GM19438 (cell line): ENCODE measurements around the gene TSPAN17.
"Not testable (repeated sequence)": the region's sequence is repeated elsewhere in the genome, so short reads cannot be mapped to it uniquely, and the experiment has no call there.

Experiments
- ATAC-seq: cut with Tn5 transposase; IDR thresholded peaks from one replicate; pipeline ENCODE4 v1.9.1; 2021; ENCODE audit warnings: low read depth; ENCODE audit not compliant: unreplicated experiment

The TSPAN17 gene

DNA sequence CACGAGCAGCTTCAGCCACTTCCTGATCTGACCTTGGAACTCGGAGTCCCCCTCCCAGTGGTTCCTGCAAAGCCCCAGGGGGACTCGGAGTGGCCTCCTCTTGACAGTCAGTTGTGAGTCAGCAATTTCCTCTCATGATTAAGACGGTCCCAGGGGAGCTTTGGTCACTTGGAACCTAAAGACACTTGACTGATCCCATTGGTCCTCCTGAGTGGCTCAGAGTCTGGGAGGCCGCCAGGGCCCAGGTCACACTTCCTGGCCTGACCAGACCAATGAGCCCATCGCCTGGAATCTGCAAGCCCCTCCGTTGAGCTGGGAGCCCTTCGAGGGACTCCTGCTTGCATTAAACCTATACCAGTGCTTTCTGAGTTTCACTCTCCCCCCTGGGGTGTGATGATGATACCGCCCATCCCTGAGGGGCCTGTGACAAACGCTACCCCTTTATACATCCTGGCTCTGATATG lies 29.1 kb downstream of the TSPAN17 start:
- peak; percentile 81 for ATAC-seq

DNA sequence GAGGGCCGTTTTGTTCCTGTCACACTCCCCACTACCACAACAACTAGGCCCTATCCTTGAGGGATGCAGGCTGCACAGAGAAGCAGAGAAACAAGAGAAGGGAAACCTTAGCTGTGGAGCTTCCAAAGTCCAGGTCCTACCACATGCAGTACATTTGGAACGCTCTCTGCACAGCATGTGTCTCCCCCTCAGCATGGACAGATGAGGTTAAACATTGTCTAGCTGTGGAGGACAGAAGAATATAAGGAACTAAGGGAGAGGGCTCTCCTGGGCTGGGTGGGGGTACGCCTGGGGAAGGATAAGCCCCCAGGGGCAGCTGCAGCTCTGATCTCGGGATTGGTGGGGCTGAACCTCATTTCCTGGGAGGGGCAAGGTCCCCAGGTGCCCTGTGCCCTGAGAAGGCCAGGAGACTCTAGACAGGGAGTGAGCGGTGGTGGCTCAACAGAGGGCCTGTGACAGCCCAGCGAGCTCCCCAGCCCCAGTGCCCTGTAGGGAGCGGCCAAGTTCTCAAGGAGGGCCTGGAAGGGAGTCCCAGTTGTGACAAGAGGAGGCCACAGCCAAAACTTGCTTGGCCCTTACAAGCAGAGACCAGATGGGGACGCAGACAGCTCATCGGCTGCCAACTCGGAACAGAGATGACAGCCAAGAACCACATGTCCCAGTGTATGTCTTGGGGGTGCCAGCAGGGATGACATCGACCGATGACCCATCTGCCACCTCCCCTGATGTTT lies 30.1 kb downstream of the TSPAN17 start:
- no peak for ATAC-seq

DNA sequence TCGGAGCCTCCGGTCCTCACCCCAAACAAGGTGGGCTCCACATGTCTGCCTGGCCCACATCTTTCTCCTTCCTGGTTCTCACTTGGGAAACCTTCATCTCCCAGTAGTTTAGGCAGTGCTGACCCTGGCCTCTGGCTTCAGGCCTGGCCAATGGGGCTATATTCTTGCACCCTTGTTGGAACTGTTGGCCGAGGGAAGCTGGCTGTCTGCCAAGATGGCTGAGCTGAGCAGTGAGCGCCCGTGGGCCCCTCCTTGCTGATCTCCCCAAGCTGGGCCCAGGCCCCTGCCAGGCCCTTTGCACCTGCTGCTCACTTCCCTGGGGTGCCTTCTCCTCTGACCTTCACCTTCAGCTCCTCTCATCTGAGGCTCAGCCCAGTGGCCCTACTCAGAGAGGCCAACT lies 31.3 kb downstream of the TSPAN17 start:
- ATAC-seq = no peak

DNA sequence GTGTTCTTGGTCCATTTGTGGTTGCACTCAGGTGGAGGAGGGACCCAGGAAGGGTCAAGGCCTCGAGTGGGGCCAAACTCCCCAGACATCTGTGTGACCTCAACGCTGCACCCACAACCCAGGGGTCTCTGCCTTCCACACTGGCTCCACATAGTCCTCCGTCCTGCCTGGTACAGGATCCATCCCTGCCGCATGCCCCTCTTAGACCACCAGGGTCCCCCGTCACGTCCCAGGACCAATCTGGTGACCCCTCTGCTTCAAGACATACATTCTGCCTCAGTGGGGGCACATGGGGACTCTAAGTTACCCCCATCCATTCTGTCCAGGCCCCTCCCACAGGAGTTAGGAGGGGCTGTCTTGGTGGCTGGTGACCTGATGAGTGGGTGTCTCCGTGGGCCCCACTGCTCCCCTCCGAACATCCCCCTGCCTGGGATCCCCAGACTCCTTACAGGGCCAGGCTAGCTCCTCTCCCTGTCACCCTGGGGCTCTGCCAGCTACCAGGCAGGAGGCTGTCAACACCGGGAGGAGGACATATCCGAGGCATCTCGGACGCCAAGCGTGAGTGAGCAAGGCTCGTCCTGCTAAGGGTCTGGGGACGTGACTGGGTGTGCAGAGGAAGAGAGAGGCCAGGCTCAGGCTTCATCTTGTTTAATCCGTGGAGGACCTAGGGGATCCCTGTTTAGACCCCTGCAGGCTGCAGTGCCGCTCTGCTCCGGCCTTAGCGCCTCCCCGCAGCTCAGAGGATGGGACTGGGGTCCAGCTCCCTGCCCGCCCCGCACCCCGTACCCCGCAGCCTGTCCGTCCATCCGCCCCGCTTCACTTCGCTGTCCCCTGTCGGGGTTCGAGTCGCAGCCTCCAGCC lies 32.3 kb downstream of the TSPAN17 start:
- no peak for ATAC-seq

DNA sequence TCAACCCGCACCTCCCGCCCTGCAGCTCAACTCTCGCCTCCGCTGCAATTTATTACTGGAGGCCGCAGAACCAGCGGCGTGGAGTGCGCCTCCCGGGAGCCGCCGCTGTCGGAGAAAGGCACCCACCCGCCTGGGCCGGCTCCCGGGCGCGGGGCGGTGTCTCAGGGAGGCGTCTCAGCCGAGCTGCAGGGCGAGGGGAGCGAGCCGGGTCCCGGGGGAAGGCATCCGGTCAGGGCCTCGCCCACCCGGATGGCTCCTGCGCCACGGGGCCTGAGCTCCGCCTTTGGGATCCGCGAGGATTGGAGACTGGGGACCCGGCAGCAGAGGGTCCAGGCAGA lies 32.9 kb downstream of the TSPAN17 start:
- ATAC-seq = no peak

DNA sequence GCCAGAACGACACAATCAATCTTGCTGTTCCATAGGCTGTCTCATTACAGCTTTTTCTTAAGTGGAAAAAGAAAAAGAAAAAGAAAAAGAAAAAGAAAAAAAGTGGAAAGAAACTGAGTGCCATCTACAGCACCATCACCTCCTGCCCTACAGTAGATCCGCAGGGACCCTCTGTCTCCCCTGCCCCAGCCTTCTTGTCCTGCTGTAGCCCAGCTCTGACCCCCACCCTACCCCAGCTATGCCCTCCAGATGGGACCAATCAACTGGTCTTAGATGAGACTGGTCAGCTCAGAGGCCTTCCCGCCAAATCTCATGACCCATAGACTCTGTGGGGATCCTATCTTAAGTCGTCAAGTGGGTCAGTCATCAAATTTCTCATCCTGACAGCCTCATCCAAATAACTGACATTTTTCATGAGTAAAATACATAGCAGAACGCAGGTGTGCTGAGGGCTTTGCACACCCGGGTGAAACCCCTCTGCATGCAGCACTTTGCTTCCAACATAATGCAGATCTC lies 34.8 kb downstream of the TSPAN17 start:
- ATAC-seq = no peak

DNA sequence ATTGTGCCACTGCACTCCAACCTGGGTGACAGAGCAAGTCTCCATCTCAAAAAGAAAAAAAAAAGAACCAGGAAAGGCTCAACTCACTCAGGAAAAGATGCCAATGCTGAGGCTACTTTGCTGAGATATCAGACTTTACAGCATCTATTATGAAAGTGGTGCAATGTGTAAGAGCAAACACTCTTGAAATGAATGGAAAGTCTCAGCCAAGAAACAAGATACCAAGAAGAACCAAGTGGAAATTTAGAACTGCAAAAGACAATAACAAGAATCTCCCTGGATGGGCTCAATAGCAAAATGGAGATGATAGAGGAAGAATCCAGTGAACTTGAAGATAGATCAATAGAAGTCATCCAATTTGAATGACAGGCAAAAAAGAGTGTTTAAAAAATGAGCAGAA lies 37.7 kb downstream of the TSPAN17 start:
- ATAC-seq = no peak

DNA sequence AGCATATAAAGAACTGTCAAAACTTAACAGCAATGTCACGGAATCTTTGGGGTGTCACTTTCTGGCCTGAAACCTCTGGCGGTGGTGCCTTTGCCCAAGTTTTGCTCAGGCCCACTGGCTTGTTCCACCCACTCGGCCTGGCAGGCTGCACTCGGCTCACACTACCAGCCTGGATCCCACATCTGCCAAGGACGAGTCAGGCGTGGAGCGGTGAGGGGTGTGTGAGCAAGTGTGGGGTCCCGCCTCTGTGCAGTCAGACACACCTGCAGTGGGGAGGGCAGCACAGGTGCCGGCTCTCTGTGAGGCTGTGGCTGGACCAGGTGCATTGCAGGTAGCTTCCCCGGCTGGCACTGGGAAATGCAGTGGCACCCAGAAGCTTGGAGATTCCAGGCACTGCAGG lies 40.0 kb downstream of the TSPAN17 start:
- ATAC-seq = no peak

DNA sequence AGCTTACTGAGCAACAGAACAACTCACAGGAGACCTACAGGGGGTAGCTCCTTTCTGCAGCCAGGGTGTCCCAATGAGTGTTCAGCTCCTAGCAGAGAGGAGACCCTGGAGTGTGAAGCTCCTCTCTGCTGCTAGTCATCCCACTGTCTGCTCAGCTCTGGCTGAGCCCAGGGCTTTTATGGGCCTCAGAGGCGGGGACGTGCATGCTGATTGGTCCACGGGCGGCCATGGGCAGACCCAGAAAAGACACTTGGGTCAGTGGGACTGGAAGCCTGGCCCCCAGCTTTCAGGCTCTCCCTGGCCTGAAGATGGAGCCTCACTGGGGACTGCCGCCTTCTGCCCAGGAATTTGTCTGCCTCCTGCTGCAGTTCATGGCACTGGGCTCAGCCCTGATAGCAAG lies 40.6 kb downstream of the TSPAN17 start:
- ATAC-seq = no peak

DNA sequence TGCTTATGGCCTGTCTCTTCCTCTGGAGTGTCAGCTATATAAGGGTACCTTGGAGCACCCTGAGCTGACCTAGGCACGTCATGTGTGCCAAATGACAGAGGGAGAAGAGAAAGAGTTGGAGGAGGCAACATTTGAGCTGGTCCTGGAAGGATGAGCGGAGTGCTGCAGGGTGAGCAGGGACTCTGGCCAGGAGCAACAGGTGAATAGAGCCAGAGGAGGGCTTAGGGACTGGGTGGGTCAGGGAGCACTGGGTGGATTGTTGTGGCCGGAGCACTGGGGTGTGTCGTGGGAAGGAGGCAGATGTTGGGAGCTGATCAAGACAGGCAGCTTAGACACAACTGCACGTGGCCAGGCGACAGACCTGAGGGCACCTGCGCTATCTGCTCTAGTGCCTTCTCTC lies 43.6 kb downstream of the TSPAN17 start:
- ATAC-seq = no peak

DNA sequence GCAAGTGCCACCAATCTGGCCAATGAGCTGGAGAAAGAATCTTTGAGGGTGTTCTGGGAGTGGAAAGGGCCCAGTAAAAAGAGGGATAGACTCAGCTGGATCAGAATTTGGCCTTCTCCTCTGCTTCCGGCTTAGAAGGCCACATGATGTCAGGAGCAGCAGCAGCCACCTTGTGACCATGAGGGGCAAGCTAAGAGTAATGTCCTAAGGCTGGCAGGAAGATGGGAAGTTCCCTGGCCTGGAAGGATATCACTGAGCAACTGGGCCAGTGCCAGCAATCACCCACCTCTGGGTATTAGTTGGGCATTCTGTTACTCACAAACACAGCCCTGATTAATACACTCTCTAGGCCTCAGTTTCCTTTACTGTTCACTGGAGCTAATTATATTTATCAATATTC lies 44.2 kb downstream of the TSPAN17 start:
- ATAC-seq = no peak

DNA sequence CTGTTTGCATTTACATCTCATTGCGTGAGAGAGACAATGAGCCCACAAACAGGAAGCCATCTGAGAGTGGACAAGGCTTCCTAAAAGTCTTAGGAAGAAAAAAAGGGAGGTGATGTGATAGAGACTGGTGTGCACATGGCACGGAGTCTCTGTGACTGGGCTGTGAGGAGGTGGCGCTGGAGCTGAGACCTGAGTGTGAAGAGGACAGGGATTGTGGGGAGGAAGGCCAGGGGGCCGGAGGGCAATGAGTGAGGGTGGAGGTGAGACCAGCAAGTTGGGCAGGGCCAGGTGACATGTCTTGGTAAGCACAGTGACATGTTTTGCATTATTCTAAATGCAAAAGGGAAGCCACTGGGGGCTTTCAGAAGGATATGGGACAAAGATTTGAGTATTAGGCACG lies 45.0 kb downstream of the TSPAN17 start:
- ATAC-seq = no peak

DNA sequence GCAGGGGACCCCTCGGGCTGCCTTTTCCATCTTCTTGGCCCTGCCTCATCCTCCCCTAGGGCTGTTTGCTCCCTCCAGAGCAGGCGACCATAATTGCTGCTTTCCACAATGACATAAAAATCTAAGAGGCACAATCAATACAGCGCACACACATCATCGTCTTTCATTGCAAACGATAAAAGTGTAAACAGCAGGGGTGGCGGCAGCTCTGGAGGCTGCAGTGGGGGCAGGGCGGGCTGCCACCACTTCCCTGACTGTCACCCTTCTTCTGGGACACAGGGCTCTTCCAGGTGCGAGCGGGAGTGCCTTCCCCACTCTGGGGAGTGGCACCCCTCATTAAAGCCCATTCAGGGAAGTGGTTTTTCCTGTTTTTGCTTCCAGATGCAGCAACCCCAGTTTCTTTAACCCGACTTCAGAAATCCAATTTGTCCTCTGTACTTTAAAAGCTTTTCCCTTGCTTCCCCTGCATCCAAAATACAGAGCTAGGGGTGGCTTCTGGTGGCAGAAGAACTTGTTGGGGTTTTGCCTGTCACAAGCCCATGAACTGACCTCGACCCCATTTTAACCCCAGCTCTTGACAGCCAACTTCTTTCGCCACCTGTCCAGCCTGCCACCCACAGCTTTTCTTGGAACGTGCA lies 45.7 kb downstream of the TSPAN17 start:
- no peak for ATAC-seq

DNA sequence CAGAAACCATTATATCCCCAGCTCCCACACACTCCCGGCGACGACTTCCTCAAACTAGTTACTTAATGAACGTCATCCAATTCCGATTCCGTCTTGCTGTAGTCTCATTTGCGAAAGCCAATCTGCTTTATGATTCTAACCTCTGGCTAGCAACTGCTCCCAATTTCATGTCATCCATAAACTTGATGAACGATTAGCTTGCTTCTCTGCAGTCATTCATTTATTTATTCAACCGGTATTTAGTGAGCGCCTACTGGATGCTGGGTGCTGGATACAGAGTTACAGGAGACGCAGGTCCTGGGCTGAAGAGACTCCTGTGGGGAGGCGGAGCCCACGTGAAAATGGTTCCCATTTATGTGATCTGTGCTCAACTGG lies 46.2 kb downstream of the TSPAN17 start:
- no peak for ATAC-seq

DNA sequence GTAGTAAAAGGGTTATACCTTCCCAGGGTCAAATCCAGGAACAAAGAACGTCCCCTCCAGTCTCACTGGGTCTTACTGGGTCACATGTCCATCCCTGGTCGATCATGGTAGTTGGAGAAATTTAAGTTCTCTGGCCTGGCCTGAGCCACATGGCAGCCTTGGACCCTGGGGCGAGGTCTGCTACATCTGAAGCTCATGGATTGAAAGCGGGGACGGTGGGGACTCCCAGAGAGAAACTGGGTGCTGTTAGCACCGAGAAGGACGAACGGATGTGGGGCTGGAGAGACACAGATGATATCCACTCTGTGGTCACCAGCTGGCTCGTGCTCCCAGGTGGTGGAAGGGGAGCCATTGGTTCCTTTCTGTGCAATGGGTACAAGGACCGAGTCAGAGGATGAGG lies 46.9 kb downstream of the TSPAN17 start:
- no peak for ATAC-seq

DNA sequence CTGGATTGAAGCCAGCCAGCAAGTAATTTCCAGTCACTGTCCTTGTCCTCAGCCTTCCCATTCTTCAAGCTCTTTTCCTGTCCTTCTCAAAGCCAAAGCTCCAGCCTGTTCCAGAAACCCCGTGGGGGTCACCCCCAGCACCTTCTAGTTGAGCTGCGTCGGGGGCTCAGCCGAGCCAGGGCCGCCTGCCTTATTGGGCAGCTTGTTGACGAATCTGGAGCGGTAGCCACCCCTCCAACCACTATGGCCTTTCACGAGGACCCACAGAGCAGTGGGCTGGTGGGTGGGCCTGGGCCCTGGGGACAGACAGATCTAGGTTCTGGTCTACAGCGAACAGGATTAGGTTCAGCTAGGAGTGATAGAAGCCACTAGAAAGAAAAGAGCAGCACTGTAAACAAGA lies 47.3 kb downstream of the TSPAN17 start:
- no peak for ATAC-seq

DNA sequence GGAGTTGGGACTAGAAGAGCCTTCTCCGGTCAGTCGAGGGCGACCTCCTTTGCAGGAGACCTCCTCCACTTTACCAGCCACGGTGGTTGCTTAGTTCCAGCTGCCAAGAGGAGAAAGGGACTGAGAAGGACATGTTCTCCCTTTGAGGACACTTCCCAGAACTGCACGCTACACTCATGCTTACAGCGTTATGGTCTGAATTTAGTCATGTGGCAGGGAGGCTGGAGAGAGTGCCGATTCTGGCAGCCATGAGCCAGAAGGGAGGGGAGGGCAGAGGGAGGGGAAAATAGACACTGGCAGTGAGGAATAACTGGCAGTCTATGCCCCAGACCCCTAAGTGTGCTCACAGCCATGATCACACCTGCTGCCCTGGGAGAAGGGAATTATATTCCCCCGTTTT lies 47.8 kb downstream of the TSPAN17 start:
- ATAC-seq = no peak

DNA sequence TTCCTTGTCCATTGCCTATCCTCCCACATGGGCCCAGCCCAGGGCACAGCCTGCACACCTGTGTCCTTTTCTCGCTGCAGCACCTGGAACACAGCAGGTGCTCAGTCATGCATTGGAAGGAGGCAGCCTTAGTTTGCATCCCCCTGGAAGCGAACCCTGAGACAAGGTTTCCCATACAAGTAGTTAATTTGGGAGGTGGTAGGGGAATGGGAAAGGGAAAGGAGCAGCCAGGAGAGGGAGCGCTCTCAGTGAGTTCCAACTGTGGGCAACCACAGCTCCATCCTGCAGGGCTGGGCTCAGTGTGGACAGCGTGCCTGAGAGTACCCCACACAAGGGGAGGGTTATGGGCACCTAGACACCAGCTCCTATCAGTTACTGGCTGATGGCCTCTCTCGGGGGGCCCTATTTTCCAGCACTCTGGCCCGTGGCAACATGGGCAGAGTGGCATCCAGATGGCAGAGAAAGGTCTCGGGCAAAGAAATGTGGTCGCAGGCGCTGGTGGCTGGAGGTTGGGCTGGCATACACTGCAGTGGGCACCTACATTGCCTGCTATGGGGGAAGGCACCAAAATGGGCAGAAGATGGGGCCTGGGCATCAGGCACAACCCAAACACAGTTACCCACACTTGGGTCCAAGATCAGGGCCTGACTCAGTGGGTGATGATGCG lies 50.1 kb downstream of the TSPAN17 start:
- no peak for ATAC-seq

DNA sequence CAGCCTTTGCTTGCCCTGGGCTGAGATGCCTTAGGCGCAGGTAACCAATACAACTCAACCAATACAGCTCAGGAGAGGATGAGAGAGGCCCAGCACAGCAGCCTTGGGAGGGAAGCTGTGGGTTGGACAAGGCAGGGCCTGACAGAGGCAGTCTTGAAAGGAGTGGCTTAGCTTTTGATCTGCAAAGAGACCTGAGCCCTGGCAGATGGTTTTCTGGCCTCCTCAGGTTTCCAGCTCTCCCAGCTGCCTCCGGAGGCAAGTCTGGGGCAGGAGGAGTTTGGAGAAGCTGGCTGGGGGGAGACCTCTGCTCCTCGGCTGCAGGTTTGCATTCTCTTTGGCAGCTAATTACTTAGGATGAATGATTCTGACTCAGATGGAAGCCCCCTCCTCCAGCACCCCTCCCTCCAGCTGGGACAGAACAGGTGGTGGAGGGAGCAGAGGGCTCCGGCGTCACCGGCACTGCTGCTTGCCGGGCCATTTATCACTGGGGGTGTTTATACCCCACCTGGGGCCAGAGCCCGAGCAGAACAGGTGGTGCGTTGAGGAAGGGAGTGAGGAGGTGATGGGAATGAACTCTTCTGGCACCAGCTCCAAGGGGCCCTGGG lies 50.8 kb downstream of the TSPAN17 start:
- ATAC-seq = no peak

DNA sequence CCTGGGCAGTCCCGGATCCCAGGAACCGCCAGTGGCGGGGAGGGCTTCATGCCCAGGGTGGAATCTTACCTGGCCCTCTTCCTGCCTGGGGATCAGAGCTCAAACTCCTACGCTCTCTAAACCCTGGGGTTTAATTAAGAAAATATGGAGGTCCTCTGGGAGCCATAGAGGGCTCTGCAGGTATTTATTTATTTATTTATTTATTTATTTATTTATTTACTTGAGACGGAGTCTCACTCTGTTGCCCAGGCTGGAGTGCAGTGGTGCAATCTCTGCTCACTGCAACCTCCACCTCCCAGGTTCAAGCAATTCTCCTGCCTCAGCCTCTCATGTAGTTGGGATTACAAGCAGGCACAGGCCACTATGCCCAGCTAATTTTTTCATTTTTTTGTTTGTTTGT lies 52.2 kb downstream of the TSPAN17 start:
- not testable (repeated sequence) for ATAC-seq
